ENCODE measurements around the gene ANO3. TPM values are rescaled to one million over a fixed set of nuclear protein-coding genes. Genes with fewer than 3 reads are reported as not detected.
"Not testable (repeated sequence)": the region's sequence is repeated elsewhere in the genome, so short reads cannot be mapped to it uniquely, and the experiment has no call there.

The ANO3 gene
- polyA plus RNA-seq, 3 donors: not detected

DNA sequence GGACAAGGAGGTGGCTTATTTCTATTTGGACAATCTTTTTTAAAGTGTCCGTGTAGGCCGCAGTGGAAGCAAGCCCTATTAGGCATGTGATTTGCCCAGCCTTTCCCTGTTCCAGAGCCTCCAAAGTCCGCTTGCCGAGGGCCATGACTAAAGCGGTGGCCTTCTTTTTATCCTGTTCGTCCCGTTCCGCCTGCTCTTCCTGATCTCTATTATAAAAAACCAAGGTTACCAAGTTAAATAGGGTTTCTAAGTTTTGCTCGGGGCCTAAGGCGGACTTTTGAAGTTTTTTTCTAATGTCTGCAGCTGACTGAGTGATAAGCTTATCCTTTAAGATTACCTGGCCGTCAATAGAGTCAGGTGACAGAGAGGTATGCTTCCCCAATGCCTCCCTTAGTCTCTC is 261.8 kb downstream of the ANO3 start:
- no peak overlapping the region for H3K4me2 ChIP-seq (replicated peaks; ENCODE audit: extremely low read depth, low read length, poor library complexity, severe bottlenecking)

DNA sequence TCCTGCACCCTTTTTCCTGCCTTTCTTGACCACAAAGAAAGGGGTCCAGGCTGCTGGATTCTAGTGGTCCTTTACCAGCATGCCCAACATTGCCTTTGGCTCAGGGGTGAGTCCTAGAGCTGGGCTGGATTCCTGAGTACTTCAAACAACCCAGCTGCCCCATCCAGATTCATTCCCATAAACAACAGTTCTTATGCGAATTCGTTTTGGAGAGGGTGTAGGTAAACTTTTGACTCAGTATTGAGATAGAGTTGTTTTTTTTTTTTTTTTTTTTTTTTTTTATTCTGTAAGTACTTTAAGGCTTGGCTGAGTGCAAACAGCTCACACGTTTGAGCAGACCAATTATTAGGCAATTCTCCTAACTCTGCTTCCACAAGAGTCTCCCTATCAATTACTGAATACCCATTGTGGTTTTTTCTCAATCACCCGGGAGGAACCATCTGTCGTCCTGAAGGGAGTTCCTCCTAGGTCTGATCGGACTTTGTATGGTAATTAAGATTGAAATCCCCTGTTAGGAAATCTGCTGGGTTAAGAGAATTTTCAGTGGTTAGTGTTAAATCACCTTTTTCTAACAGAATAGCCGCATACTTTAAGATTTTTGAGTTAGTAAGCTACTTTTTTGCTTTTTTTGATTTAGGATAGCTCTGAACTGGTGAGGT is 263.4 kb downstream of the ANO3 start:
- H4K20me1 ChIP-seq (ENCODE audit: insufficient read depth, low read length); H3K79me2 ChIP-seq (ENCODE audit: insufficient read depth, low read length); H3K27me3 ChIP-seq (ENCODE audit: control insufficient read depth in 2 of 2, insufficient read depth in 2 of 2, low read length in 2 of 2); H3K9ac ChIP-seq (ENCODE audit: insufficient read depth, low read length, poor library complexity, severe bottlenecking); H3K36me3 ChIP-seq (replicated peaks in 1 of 2; ENCODE audit: control insufficient read depth in 1 of 2, insufficient read depth in 2 of 2, low read length in 2 of 2); H3K4me1 ChIP-seq (ENCODE audit: control insufficient read depth in 1 of 2, insufficient read depth in 2 of 2, low read length in 2 of 2); H3K27ac ChIP-seq (ENCODE audit: low read depth in 1 of 2, low read length in 2 of 2); intact Hi-C loops (cut with micrococcal nuclease); H3K27me3 Mint-ChIP-seq (ENCODE audit: low read depth in 3 of 3); H3K4me1 Mint-ChIP-seq; DNase-seq; H3K4me3 ChIP-seq (replicated peaks in 1 of 3; ENCODE audit: low read depth in 2 of 3, low read length in 3 of 3); H3K27ac Mint-ChIP-seq; H3K36me3 Mint-ChIP-seq; H2AFZ ChIP-seq (ENCODE audit: insufficient read depth, low read depth, low read length, poor library complexity, severe bottlenecking); H3K4me3 Mint-ChIP-seq; H3K4me2 ChIP-seq (replicated peaks; ENCODE audit: extremely low read depth, low read length, poor library complexity, severe bottlenecking): not testable (repeated sequence)
- no CpG with 5 or more reads among the region's 7 CpGs for WGBS (ENCODE audit: insufficient coverage)
- peaks cover 0 to 19% of the 10 kb centered on the region in 2 donors for H3K9me3 ChIP-seq (replicated peaks in 1 of 2; ENCODE audit: control insufficient read depth in 1 of 2, insufficient read depth in 1 of 2, low read length in 2 of 2)
- peaks cover 4 to 29% (median 8%) of the 10 kb centered on the region in 7 donors for H3K9me3 Mint-ChIP-seq

More for the DNA sequence above, 261.8 kb downstream of the ANO3 start:
- DNase-seq: no peak
- Histone ChIP-seq H3K27me3 (ENCODE audit: control insufficient read depth in 2 of 2, insufficient read depth in 2 of 2, low read length in 2 of 2) (no peaks in the 10 kb centered on the region), H3K79me2 (ENCODE audit: insufficient read depth, low read length) (no peaks in the 10 kb centered on the region), H3K27ac (ENCODE audit: low read depth in 1 of 2, low read length in 2 of 2) (no peak overlapping the region), H3K9me3 (replicated peaks in 1 of 2; ENCODE audit: control insufficient read depth in 1 of 2, insufficient read depth in 1 of 2, low read length in 2 of 2) (peaks cover 0 to 20% of the 10 kb centered on the region in 2 donors), H3K4me3 (replicated peaks in 1 of 3; ENCODE audit: low read depth in 2 of 3, low read length in 3 of 3) (no peak overlapping the region), H3K9ac (ENCODE audit: insufficient read depth, low read length, poor library complexity, severe bottlenecking) (no peak overlapping the region), H2AFZ (ENCODE audit: insufficient read depth, low read depth, low read length, poor library complexity, severe bottlenecking) (no peak overlapping the region), H3K36me3 (replicated peaks in 1 of 2; ENCODE audit: control insufficient read depth in 1 of 2, insufficient read depth in 2 of 2, low read length in 2 of 2) (no peaks in the 10 kb centered on the region), H4K20me1 (ENCODE audit: insufficient read depth, low read length) (no peaks in the 10 kb centered on the region), H3K4me1 (ENCODE audit: control insufficient read depth in 1 of 2, insufficient read depth in 2 of 2, low read length in 2 of 2) (no peaks in the 10 kb centered on the region)
- intact Hi-C loops (cut with micrococcal nuclease): no loop called here
- TF ChIP-seq, protein P1, sequence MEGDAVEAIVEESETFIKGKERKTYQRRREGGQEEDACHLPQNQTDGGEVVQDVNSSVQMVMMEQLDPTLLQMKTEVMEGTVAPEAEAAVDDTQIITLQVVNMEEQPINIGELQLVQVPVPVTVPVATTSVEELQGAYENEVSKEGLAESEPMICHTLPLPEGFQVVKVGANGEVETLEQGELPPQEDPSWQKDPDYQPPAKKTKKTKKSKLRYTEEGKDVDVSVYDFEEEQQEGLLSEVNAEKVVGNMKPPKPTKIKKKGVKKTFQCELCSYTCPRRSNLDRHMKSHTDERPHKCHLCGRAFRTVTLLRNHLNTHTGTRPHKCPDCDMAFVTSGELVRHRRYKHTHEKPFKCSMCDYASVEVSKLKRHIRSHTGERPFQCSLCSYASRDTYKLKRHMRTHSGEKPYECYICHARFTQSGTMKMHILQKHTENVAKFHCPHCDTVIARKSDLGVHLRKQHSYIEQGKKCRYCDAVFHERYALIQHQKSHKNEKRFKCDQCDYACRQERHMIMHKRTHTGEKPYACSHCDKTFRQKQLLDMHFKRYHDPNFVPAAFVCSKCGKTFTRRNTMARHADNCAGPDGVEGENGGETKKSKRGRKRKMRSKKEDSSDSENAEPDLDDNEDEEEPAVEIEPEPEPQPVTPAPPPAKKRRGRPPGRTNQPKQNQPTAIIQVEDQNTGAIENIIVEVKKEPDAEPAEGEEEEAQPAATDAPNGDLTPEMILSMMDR (IDR thresholded peaks at IDR 0.05): no peak
- H3K27ac Mint-ChIP-seq: no peak overlapping the region
- H3K9me3 Mint-ChIP-seq: peaks cover 6 to 31% (median 10%) of the 10 kb centered on the region in 7 donors
- no peaks in the 10 kb centered on the region for H3K4me1 Mint-ChIP-seq
- no peaks in the 10 kb centered on the region for H3K27me3 Mint-ChIP-seq (ENCODE audit: low read depth in 3 of 3)
- H3K4me3 Mint-ChIP-seq: no peak overlapping the region
- 96% methylated on average over 8 of the region's 11 CpGs for WGBS (ENCODE audit: insufficient coverage)
- no peaks in the 10 kb centered on the region for H3K36me3 Mint-ChIP-seq

DNA sequence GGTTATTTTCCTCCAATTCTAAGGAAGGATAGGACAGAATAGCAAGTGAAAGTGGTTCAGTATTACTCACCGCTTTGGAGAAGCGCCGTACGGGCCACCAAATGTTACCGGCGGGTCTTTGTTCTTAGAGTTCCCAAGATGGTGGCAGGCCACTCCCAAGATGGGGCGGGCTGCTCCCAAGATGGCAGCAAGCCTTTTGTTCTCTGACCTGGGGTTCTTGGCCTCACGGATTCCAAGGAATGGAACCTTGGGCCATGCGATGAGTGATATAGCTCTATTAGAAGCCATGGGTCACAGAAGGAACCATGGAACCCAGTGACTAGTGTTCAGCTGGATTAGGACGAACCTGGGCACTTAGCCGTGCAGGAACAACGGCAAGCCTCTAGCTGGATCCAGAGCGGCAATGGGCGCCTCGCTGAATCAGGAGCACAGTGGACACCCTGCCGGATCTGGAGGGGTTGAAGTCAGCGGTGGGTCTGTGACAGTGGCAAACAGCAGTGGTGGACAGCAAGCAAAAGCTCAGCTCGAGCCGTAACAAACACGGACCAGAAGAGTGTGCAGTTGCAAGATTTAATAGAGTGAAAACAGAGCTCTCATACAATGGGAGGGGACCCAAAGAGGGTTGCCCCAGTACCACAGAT is 265.2 kb downstream of the ANO3 start:
- H3K4me3 ChIP-seq (replicated peaks in 1 of 3; ENCODE audit: low read depth in 2 of 3, low read length in 3 of 3); H3K36me3 ChIP-seq (replicated peaks in 1 of 2; ENCODE audit: control insufficient read depth in 1 of 2, insufficient read depth in 2 of 2, low read length in 2 of 2); H3K4me1 Mint-ChIP-seq; H4K20me1 ChIP-seq (ENCODE audit: insufficient read depth, low read length); H3K27ac ChIP-seq (ENCODE audit: low read depth in 1 of 2, low read length in 2 of 2); intact Hi-C loops (cut with micrococcal nuclease); H3K27me3 ChIP-seq (ENCODE audit: control insufficient read depth in 2 of 2, insufficient read depth in 2 of 2, low read length in 2 of 2); H3K4me3 Mint-ChIP-seq; H3K9ac ChIP-seq (ENCODE audit: insufficient read depth, low read length, poor library complexity, severe bottlenecking); H3K79me2 ChIP-seq (ENCODE audit: insufficient read depth, low read length); DNase-seq; H3K36me3 Mint-ChIP-seq; H3K9me3 ChIP-seq (replicated peaks in 1 of 2; ENCODE audit: control insufficient read depth in 1 of 2, insufficient read depth in 1 of 2, low read length in 2 of 2); H3K27me3 Mint-ChIP-seq (ENCODE audit: low read depth in 3 of 3); H3K27ac Mint-ChIP-seq; H2AFZ ChIP-seq (ENCODE audit: insufficient read depth, low read depth, low read length, poor library complexity, severe bottlenecking); H3K4me1 ChIP-seq (ENCODE audit: control insufficient read depth in 1 of 2, insufficient read depth in 2 of 2, low read length in 2 of 2); H3K4me2 ChIP-seq (replicated peaks; ENCODE audit: extremely low read depth, low read length, poor library complexity, severe bottlenecking): not testable (repeated sequence)
- peaks cover 2 to 17% (median 4%) of the 10 kb centered on the region in 7 donors for H3K9me3 Mint-ChIP-seq
- 96% methylated on average over 17 of the region's 20 CpGs for WGBS (ENCODE audit: insufficient coverage)
